NCI-H510A treated with DMSO at 0.1 percent for 48 hours (cell line): Measurements from ENCODE around the gene FRMD4A.
"Not testable (repeated sequence)": the region's sequence is repeated elsewhere in the genome, so short reads cannot be mapped to it uniquely, and the experiment has no call there.

Experiments used
- DNase-seq: peaks from one replicate; lab custom pipeline; 2025; lab: John Stamatoyannopoulos, UW

FRMD4A gene

DNA sequence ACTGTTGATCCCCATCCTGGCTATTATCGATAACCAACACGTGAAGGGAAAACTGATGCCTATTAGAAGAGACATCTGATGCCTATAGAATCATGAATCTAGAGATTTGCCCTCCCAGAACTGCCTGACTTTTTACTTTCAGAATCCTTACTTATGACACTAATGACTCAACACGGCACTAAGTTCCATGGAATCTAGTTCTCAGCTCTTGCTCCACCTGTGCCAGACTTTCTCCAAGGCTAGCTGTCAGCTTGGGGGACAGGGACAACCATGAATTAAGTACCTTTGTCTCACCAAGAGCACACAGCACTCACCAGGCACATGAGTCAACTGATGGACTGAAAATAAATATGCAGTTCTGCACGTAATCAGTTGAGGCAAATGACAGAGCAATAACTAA is 184.2 kb downstream of the FRMD4A start:
- DNase-seq: no peak

DNA sequence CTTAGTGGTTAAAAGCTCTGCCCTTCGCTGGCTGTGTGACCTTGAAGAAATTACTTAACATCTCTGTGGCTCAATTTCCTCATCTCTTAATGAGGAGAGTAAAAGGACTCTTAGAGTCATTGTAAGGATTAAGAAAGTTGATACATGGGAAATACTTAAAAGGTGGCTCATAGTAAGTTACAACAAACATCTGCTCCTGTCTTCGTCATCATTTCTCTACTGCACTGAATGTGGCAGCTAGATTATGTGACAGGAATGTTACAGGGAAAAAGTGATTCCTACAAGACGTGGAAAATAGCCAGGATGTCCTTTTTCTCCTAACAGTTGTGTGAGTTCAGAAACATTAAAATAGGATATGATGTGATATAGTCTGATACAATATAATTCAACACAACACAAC is 184.7 kb downstream of the FRMD4A start:
- no peak for DNase-seq

DNA sequence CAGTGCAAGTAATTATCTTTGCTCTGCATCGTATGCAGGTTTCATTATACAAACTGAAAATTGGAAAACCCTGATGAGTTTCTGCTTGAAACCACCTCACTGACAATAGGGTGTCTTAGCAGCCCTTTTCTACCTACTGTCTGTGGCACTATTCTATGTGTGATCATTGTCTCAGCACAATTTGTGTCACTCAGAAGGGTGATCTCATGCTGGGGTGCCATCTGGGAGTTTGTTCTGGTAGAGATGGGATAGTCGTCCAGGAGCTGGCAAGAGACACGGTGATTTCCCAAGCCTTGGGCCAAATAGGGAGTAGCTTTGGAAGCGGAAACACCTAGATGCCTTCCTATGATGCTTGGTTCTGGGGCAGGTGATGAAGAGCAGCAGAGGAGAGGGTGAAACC is 186.3 kb downstream of the FRMD4A start:
- DNase-seq: no peak

DNA sequence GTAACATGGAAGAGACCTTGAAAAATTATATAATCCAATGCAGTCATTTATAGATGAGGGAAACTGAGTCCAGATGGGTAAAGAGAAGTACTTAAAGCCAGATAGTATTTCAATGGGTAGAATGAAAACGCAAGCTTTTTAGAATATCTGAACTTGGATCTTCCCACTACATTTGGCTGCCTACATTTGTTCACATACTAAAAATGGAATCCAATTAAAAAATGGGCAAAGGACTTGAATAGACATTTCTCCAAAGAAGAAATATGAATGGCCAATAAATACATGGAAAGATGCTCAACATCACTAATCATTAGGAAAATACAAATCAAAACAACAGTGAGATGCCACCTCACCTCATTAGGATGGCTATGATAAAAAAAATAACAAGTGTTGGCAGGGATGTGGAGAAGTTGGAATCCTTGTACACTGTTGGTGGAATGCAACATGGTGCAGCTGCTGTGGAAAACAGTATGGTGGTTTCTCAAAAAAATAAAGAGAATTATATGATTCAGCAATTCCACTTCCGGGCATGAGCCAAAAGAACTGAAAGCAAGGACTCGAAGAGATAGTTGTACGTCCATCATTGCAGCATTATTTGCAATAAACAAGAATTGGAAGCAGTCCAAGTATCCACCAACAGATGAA is 188.0 kb downstream of the FRMD4A start:
- DNase-seq: no peak

DNA sequence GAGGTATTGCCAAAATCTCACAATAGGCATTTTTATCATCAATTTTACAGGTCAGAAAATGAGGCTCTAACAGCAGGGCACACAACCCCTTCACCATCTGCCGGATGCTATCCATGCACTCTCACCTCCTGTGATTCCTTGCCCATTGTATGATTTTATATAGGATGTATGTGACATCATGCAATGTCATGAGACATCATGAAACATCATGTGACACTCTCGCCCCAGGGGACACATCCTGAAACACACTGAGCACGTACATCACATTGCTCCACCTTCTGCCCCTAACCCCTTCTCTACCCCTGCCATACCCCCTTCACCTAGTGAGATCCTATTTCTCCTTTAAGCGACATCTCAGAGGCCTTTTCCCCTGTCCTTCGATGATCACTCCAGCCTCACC is 189.4 kb downstream of the FRMD4A start:
- DNase-seq: no peak

DNA sequence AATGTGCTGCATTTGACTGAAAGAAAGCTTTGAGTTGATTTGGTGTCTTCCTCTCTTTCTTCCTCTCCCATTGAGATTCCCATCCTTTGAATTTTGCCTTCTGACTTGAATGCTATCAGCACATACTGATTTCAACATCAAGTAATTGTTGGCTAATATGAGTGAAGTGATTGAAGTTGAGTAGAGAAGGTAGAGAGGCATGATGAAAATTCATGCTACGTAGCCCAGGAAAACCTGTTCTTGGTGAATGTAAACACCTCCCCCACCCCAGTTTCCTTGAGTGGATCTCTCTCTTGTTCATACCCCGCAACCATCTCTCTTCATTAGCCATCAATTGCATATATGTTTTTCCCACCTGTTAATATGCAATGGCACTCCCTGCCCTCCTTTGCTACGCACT is 193.3 kb downstream of the FRMD4A start:
- DNase-seq: no peak

DNA sequence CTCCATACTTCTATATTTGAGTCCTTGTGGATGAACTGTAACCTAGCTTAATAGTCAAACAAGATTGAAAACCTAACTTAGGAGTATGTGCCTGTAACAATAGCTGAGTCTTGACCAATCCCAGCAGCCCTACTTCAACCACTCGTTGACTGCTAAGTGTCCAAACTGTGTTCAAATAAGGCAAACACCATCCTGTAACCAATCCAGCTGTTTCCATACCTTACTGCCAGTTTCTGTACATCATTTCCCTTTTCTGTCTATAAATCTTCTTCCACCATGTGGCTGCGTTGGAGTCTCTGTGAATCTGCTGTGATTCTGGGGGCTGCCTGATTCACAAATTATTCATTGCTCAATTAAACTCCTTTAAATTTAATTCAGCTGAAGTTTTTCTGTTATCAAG is 195.5 kb downstream of the FRMD4A start:
- not testable (repeated sequence) for DNase-seq

DNA sequence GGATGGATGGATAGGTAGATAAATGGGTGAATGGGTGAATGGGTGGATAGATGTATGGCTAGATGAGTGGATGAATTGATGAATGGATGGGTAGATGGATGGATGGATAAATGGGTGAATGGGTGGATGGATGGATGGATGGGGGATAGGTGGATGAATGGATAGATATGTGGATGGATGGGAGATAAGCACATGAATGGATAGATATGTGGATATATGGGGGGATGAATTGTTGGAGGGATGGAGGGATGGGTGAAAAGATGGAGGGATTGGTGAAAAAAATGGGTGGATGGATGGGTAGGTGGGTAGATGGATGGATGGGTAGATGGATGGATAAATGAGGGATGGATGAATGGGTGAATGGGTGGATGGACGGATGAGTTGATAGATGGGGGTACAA is 196.4 kb downstream of the FRMD4A start:
- no peak for DNase-seq

DNA sequence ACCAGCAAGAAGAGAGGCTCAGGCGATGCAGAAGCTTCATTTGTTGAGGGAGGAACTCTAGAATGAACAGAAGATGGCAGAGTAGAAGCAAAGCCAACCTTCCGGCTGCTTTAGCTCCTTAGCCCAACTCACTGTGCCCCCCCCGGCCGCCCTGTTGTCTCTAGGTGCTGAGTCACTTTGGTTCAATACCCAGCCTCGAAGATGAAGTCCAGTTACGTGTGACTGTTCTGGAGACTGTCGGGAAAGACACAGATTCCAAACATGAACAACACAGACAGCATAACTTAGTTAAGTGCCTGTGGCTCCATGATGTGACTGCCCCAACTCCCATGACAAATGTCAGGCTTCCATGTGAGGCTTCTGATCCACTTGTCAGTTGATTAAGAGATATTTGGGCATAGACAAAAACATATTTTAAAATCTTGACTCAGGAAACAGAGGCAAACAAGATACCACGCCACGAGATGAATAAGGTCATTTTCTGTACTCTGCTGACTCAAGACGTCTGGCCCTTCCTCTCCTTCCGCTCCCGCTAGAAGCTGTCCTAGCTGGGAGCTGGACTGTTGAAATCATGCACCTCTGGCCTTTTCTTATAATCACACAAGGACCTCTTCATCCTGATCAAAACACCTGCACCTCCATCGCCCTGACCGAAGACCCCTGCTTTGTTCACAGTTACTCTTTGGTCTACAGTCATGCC is 199.3 kb downstream of the FRMD4A start:
- DNase-seq: no peak

DNA sequence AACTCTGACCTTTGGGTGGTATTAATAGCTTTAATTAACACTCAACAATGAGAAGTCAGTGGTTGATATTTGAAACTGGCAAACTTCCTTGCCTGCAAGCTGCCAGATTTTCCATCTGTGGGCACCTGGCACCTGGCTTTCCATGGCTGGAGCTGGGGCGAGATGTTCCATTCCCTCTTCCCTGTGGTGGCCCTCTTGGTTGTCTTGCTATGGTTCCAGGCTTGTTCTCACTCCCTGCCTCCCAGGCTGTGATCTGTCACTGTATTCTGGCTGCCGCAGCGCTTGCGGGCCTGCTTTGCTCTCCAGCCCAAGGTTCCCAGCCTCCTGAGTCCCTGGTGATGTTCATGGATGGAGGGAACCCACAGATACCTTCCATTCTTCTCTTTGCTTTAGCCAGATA is 201.0 kb downstream of the FRMD4A start:
- no peak for DNase-seq

DNA sequence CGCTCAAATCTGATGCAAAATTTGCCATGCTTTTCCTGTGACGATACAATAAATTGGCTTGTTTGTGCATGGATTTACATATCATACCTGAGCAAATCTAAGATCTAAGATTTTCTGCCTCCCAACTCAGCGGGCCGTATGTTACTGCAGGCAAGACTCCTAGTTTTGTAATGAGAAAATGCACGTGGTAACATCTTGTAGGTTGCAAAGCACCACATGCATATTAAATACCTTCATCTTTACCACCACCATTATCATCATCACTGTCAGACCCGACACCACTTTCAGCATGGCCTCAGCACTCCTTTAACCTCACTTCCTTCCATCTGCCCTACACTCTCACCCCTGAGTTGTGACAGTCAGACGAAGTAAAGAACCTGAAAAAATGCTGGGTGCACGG is 202.2 kb downstream of the FRMD4A start:
- DNase-seq: no peak

DNA sequence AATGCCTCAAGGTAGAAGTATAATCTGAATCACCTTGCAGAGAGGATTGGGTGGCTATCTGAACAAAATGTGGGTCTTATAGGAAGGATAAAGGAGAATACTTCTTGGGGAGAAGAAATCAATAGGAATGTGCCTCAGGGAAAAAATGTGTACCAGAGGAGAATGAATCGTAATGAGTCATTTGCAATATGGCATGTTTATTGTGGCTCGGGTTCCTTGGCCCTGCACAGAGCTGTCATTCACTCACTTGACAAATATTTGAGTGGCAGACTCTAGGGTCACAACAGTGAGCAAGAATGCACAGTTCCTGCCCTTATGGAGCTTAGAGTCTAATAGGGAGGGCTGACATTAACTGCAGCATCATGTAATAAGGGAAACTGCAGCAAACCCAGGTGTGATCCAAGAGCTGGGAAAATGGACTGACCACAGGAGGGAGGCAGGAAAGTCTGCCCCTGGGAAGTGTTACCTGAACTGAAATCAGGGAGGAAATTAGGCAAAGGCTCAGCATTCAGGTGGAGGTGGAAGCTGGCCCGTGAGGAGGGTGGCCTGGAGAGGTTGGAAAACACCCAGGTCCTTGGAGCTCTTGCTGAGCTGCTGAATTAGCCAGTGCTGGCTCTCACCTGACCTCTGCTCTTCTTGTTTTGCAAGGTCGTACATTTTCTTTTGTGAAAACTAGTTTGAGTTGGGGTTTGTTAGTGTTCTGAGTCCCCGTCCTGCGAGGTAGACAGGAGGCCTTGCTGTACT is 203.9 kb downstream of the FRMD4A start:
- DNase-seq: no peak

DNA sequence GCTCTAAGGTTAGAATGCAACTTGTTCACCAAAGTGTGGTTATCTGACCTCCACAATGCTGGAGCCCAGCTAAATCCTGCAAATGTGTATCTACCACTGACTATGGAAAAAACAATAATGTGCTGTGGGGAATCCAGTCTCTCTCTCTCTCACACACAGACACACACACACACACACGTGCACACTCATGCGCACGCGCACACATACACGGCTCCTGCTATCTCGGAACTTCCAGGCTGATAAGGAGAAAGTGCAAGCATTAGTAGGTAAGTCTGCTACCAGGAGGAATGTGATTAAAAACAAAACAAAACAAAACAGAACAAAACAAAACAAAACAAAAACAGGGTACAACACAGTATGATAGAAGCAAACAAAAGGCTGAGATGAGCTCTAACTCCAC is 205.2 kb downstream of the FRMD4A start:
- DNase-seq: no peak

DNA sequence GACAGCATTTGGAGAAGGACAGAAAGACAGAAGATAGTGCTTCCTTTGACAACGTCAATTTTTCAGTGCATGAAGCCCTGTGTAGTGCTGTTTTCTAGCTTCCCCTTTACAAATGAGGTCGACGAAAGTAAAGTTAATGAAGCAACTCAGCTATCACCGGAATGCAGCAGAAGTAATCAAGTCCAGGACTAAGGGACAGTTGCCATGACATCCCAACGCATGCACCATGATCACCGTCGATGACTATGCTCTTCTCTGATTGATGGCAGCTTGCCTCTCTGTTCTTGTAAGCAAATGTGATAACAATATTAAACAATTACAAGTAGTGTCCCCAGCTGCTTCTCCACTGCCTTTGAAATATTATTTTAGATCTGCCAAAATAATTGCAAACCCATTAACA is 205.8 kb downstream of the FRMD4A start:
- no peak for DNase-seq

DNA sequence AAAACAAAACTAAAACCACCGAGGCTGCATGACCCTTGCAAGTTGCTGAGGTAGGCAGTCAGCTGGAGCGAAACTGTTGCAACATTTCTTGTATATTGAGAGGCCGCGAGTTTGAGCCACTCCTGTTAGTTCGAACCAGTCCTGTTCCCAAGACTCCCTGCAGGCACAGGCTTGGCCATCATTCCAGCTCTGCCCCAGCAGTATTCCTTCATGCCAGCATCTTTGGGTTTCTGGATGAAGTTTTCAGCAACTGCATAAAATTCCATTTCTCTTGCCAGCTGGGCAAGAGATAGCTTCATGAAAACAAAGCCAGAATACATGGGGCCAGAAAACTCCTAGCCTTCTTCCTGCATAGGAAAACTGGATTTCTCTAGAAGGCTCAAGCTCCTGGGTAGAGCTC is 207.6 kb downstream of the FRMD4A start:
- no peak for DNase-seq

DNA sequence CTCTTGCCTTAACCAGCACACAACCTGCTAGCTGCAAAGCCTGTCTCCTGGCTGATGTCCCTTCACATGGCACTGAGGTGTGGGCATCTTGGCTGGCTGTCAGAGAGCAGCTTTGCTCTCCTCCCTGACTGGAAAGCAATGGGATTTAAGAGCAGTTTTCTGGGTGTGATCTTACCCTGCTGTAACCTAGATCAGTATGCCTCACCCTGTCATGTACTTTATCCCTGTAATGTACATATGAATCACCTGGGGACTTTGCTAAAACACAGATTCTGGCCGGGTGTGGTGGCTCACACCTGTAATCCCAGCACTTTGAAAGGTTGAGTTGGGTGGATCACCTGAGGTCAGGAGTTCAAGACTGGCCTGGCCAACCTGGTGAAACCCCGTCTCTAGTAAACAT is 209.9 kb downstream of the FRMD4A start:
- DNase-seq: no peak

DNA sequence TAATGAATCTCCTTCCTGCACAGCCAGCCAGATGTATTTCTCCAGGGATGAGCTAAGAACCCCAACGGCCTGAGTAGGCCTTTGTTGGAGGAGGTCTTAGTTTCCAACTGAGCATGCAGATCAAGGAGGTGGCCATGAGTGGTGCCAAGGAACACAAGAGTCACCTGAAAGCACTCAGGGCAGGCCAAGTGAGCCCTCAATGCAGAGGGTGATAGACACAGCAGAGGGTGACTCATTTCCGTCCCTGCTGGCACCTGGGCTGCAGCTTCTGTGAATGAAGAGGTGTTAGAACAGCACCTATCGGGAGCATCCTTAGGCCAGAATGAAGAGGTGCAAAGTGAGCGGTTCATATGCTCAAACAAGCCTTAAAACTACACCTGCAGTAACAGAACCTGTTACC is 211.8 kb downstream of the FRMD4A start:
- peak; percentile 31 for DNase-seq

DNA sequence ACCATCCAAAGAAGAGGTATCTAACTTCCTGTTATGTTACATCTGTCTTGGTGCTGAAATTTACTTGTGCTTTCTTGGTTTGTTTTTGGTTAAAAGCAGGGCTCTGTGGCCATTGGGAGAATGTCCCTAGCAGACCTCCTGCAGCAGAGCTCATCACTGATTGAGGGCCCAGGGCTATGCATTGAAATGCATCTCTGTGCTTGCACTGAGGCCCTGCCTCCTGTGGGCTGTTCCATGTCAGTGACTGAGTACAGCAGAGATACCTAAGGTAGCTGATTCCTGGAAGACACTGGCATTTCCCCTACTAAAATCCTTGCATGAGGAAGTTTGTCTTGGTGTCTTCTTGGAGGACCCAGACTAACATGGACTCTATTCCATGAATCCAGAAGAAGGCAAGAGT is 213.9 kb downstream of the FRMD4A start:
- no peak for DNase-seq

DNA sequence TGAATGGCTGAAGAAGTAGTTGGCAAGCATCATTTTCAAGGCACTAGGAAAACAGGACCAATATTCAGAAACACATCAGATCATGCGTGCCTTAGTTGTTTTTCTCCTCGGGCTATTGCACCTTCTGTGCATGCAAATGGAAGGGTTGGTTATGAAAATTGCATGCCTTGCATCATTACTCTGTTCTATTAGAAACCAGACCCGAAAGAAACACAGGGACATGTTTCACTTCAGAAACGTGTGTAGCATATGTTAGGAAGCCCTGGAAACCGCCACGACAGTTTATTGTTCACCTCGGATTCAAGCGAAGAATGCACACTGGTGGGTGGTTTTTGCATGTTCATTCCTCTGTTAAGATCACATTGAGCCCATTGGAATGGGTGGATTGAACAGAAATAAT is 214.7 kb downstream of the FRMD4A start:
- no peak for DNase-seq

DNA sequence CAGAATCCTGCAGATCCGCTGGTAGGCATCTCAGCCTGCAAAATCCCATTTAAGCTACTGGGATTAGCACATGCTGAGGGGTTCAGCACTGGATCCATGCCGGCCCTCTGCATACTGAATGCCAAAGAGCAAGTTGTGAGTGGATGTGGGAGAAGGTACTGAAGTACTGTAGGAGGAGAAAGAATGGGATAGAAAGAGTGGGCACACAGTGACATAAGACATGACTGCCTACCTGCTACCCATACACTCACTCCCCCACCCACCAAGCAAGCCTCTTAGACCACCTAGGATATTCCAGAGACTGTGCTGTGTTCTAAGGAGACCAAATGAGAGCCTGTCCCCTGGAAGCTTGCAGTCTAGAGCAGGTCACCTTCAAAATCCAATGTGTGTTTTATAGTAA is 215.9 kb downstream of the FRMD4A start:
- DNase-seq: no peak

DNA sequence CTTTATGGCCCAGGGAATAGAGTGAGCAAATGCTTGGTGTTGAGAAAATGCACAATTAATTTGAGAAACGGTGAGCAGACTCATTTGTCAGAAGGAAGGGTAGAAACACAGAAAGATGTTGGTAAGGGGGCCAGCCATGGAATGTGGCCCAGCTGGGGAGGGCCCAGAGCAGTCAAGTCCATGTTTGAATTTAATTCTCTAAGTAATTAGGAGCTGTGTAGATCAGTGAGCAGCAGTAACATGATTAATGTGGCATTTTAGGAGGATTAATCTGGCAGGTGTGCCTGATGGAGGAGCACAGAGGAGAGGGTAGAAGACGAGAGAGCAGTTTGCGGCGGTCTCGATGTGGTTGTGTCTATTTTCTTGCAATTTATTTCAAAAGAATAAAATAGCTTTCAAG is 218.7 kb downstream of the FRMD4A start:
- no peak for DNase-seq

DNA sequence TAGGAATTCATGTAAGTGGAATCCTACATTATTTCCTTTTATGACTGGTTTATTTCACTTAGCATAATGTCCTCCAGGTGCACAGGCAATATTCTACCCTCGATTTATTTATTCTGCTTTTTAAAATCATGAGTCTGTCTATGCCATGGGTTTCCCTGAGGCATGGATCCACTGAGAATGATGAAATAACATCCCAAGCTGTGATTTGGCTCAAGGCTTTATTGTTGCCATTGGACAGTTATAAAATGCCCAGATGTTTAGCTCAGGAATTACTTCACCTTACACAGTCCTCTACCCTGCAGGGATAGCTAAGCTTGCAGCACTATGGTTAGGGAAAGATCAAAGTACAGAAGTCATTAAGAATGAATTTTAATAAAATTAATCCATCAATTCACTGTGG is 219.5 kb downstream of the FRMD4A start:
- no peak for DNase-seq

DNA sequence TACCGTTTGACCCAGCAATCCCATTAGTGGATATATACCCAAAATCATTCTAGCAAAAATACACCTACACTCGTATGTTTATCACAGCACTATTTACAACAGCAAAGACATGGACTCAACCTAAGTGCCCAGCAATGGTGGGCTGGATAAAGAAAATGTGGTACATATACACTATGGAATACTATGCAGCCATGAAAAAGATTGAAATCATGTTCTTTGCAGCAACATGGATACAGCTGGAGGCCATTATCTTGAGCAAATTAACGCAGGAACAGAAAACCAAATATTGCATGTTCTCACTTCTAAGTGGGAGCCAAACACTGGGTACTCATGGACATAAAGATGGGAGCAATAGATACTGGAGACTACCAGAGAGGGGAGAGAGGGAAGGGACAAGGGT is 223.9 kb downstream of the FRMD4A start:
- DNase-seq: no peak

DNA sequence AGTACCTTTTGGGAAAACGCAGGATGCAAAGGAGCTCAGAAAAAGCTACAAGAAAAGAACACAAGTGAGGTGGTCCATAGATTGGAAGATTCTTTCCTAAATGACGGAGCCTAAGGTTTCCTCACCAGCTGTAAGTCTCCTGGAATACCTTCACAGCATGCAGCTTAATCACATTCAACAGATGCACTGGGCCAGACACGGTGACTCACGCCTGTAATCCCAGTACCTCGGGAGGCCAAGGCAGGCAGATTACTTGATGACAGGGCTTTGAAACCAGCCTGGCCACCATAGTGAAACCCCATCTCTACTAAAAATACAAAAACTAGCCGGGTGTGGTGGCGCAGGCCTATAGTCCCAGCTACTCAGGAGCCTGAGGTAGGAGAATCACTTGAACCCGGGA is 228.7 kb downstream of the FRMD4A start:
- DNase-seq: no peak
